Daoy (cell line): ENCODE data around the gene HACD2. TPM values are rescaled to one million over a fixed set of nuclear protein-coding genes. Genes with fewer than 3 reads are reported as not detected.

Source experiments
- DNase-seq: peaks from one replicate; pipeline ENCODE4 v3.0.0-alpha.2; 2015; ENCODE audit warnings: low read depth
- total RNA-seq: library from RNA; depleted of rRNA; stranded (reverse); fragments of >200 nt; shearing (Covaris generic); gene quantifications from 2 replicates; pipeline ENCODE4 v1.2.3, GENCODE V29; 2014; rRNA removed

HACD2 gene, protein sequence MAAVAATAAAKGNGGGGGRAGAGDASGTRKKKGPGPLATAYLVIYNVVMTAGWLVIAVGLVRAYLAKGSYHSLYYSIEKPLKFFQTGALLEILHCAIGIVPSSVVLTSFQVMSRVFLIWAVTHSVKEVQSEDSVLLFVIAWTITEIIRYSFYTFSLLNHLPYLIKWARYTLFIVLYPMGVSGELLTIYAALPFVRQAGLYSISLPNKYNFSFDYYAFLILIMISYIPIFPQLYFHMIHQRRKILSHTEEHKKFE
- total RNA-seq: 23.1 and 26.7 TPM in 2 replicates

DNA sequence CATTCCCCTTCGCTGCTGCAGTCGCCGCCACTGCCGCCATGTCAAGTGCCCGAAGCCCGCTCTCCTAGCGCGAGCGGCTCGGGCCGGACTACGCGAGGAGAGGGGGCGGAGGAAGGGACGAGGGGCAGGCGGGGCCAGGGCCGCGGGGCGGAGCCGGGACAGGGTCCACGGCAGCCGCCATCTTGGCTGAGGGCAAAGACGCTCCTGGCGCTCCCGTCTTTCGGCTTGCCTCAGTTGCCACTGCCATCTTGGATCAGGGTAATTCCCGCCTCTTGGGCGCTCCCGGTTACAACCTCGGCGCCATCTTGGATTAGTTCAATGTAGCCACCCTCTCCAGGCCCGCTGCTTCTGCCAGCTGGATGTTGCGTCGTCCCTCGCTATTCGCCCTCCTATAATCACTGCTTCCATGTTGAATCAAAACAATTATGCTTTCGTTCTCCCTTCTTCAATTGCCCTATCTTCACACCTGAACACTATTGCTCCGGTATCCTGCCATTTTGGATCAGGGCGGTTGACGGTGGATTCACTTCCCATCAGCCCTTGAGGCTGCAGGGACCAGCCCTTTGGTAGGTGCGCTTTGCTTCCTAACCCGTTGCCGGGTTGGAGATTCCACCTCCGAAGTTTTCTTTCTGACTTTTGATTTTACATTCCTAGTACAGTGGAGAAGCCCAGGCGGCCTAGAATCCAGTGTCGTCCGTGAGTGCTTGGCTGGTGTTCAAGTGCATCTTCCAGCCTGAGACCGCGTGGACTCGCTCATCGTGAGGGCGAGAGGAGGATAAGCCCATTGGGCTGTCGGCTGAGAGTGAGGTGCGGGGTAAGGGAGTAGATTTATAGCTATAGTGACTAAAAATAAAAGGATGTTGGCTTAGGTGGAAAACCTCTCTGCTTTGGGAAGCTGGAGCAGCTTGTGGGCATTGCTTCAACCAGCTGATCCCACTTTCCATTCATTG lies at the start of gene HACD2:
Gene HACD2, minus strand, starts transcription at position 66 of the 950 bp plus-strand sequence. Its CDS starts 26 bp downstream, at position 40.
- DNase-seq: peak; percentile 99

DNA sequence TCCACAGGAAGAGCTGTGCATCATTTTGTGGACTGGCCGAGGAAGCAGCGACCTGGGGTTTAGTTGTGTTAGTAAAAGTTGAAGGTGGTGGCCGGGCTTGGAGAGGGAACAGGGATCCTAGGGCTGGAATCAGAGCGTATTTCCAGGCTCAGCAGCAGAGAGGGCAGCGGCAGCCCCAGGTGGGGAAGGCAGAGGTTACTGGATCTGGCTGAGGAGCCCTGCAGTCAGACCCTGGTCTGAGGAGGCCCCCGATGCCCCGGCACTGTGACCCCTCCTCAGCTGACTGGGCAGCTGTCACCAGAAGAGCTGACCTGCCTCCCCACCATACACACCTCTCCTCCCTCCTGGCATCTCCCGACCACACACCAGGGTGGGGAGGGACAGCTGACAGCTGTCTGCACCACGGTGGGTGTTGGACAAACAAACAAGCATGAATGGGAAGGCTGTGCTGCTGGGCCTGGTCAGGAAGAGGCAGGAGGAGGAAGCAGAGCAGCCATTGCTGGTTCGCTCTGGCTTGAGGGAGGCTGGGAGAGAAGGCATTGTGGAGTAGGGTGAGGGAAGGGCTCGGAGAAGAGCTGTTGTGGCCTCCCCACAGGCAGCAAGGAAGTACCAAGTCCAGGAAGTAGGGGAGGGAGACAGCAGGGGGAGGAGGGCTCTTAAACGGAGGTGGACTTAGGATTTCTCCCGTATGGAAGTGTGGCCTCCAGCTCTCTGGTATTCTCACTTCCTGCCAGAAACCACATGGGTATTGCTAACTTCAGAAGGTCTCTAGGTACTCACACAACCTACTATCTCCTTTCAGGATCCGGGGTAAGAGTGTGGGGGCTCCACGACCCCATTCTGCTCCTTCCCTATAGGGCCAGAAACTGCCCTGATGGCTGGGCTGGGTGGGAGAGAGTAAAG lies 49.5 kb upstream of the HACD2 start:
- DNase-seq: peak; percentile 52

DNA sequence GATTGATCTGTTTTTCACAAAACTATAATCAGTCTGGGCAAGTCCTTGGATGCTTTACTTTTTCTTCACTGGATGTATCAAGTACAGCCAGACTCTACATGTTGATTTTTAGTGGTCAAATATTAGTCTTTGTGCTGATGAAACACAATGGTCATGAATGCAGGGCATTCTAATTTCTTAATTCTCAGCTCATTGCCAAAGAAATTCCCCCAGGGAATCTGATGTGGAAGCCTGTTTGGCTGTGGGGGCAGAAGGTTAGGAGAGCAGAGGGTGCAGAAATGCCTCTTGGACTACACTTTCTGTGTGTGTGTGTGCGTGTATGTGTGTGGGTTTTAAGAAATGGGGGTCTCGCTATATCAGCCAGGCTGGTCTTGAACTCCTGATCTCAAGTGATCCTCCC lies 48.7 kb upstream of the HACD2 start:
- DNase-seq: no peak

GRCh38 chr3:123632161-123632655 lies 47.4 kb upstream of the HACD2 start:
- DNase-seq: no peak

DNA sequence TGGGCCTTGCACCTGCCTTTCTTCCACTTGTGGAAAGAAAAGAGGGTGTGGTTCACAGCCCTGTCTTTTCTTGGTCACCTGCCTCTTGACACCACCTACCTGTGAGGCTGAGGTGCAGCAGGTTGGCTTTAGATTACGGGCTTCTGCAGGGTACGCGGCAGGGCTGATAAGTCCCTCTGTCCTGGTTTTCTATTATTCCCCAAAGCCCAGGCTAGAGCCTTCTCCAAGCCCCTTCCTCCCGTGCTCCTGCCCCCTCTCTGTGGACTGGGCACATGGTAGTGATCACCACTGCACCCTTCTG lies 44.8 kb upstream of the HACD2 start:
- no peak for DNase-seq

DNA sequence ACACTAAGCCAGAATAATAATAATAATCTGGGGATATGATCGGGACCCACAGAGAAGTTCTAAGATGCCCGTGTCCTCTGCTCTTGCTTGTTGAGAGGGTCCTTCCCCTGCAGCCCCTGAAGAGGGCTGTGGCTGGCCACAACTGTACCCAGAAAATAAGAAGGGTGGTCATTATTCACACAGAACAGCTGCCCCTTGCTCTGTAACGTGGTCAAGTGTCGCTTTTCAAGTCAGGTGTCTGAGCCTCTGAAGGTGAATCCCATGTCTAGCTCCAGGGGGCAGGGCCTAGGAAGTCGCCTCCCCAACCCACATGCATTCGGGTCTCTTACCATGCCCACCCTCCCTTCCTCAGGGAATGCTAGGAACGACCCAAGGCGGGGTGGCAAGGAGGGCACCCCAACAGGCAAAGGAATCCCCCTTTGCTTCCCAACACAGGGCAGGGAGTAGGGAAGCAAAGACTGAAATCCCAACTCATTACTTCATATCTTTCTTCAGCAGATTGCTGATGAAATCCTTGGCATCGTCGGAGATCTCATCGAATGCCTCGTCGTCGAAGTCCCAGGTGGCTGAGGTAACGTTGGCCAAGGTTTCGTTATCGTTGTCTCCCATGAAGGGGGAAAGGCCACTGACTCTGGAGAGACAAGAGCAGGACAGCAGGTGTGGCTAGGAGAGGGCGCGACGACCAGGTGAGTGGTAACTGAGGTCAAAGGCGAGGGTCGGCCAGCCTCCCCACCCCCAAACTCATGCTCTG lies 44.3 kb upstream of the HACD2 start:
- no peak for DNase-seq

DNA sequence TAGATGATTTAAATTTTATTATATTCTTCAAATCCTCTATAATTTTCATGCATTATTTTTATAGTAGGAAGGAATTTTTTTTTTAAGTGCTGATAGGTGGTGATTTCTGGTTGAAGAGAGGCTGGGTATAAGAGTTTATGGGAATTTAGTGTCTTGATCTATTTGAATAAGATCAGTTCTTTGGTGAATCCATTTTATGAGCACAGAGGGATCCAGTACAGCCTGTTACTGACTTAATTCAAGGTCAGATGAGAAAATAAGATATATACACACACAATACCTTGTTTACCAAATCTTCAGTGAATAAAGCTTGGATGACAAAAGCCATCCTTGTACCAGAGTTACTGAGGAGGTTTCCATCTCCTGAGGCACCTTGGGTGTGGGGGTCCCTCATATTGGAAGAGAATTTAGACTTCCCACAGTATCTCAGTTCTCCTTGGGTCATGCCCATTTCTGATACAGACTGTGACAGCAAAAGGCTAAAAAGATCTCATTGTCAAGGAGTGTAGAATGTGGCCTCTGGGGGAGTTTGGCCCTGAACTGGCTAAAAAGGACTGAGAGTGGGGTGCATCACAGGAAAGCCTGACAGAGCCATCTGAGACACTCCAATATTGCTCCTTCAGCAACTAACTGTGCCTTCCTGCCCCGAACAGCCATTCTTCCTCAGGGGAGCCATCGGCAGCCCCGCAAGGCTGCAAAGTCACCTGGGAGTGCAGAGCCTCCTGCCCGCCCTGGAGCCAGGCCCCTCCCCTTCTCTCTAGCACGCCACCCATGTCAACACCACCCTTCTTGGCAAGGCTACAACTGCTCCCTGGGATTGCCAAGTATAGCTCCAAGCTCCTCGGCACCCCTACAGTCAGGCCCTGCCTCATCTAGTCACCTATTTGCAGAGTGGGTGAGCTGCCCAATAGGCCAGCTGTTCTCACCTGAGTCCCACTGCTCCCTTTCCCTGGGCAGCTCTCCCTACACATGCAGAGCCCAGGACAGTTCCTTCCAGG lies 43.1 kb upstream of the HACD2 start:
- no peak for DNase-seq

- DNase-seq: no peak
These were observed 42.0 kb upstream of the HACD2 start for GRCh38 chr3:123626881-123627280.

- DNase-seq: no peak
These were observed 39.4 kb upstream of the HACD2 start for GRCh38 chr3:123624302-123624701.

DNA sequence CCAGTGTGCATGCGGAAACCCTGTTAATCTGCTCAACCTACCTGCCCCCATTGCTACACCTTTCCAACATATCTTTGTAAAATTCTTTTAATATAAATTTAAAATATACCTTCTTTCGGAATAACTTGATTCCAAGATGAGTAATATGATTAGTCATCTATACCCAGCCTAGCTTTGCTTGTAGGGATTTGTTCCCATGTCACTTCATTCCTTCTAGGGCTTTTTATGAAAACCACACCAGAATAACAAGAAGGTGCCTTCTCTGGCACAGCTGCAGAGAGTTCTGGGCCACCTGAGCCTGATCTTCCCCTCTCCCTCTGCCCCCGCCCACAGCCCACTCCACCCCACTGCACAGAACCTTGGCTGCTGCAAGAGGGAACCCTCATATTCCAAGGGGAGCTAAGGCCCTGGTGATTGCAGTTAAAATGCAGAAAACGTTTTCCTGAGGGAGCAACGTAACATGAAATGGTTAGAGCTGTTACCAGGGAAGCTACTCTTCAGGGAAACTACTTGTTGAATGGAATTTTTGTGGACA lies 38.6 kb upstream of the HACD2 start:
- DNase-seq: no peak

- DNase-seq: no peak
These were observed 37.9 kb upstream of the HACD2 start for GRCh38 chr3:123622766-123623165.

DNA sequence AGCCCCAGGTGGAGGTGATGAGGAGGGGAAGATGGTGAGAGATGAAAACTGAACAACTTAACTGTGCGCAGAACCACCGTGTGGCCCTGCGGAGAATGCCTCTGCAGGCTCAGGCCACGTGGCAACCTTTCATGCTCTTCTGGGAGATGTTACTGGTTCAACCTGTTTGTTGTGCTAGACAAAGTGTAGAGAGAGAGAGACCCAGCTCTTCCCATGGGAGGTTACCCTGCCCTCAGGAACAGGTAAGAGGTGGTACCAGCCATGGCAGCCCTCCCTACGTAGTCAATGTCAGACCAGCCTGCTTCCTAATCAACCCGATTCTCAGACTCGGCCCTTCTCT lies 37.0 kb upstream of the HACD2 start:
- DNase-seq: no peak

GRCh38 chr3:123621186-123621849 lies 36.5 kb upstream of the HACD2 start:
- DNase-seq: no peak

DNA sequence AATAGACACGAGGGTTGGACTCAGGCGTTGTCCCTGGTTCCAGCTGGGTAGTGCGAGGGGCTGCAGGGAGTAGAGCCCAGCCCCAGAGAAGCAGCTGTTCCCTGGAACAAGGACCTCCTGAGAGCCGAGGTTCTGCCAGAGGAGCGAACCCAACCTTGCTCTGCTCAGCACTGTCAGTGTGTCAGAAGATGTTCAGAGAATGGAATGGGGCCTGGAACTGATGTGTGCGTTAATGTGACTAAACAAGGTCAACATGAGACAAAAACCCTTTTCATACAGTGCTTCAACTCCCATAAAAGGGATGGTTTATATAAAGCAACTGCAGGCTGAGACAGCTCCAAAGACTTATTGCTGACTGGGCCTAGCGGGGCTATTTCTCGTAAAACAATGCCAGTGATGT lies 35.5 kb upstream of the HACD2 start:
- no peak for DNase-seq

GRCh38 chr3:123618768-123619484 lies 34.1 kb upstream of the HACD2 start:
- peak; percentile 45 for DNase-seq

- no peak for DNase-seq
These were observed 33.3 kb upstream of the HACD2 start for GRCh38 chr3:123618076-123618708.

GRCh38 chr3:123616593-123616992 lies 31.7 kb upstream of the HACD2 start:
- no peak for DNase-seq

DNA sequence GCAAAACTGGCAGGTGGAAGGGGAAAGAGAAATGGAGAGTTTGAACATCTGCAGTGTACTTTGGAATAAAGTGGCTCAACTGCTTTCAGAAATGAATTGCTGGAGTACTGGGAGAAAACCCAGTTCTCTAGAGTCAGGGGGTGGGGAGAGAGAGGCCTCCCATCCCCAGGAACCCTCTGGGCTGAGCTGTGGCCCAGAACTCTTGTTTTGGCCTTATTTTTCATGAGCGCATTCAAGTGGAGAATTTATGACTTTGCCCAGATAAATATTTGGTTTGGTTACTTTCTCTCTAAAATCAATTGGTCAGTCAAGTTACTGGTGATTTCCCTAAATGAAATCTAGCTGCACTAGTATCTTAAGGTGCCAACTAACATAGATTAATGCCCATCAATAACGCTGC lies 28.7 kb upstream of the HACD2 start:
- no peak for DNase-seq
